GM18861 (cell line): Measurements from ENCODE around the gene CMSS1.
A peak's percentile ranks its signal among the peaks of the same experiment; 100 is the strongest.

Source experiments
- ATAC-seq: cut with Tn5 transposase; IDR thresholded peaks from one replicate; pipeline ENCODE4 v1.9.1; 2021; ENCODE audit not compliant: unreplicated experiment

CMSS1 gene

DNA sequence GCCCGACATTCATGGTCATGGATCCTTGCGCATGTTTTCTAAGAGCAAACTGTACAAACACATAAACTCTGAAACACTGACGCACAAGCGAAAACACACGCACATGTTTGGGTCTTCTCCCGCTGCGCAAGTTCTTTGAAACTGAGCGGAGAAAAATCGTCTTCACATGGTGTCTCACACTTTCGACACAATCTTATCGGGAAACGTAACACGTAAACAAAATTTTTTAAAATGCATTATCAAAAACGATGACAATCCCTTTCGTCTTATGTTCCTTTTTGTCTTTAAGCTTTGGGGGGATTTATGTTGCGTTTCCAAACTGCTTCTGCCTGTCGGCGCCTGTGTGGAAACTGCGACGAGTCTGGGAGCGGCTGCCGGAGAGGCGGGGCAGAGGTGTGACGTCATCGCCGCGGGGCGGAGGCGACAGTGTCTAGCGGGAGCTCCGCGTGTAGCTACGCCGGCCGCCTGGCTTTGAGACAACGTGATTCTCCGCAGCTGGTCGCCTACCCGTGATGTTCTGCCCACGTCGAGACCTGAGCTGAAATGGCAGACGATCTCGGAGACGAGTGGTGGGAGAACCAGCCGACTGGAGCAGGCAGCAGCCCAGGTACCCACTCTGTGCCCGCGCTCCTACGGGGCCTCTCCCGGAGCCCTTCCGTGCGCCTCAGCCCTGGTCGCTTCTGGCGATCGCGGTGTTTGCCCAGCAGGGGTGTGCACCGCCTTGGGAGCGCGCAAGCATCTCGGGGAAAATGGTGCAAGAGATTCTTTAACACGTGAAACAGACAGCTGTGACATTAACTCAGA lies at the start of gene CMSS1:
Gene CMSS1 (plus strand): TSS at position 426 of the 804 bp plus-strand sequence.
- ATAC-seq: peak; percentile 96

DNA sequence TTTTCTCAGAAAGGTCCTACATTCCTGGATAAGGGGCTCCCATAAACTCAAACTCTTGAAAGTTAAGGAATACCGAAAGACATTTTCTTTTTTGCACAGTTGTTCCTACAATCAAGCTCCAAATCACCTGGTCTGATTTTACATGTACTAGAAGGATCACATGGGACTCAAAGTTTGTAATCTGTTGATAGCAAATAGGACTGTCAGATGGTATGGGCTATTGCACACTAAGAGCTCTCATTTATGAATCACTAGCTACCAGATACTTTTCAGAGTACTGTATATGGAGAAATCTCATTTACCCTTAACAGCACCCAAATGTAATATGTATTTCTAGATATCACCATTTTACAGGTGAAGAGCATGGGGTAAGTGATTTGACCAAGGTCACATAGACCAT lies 49.5 kb upstream of the CMSS1 start:
- ATAC-seq: no peak

DNA sequence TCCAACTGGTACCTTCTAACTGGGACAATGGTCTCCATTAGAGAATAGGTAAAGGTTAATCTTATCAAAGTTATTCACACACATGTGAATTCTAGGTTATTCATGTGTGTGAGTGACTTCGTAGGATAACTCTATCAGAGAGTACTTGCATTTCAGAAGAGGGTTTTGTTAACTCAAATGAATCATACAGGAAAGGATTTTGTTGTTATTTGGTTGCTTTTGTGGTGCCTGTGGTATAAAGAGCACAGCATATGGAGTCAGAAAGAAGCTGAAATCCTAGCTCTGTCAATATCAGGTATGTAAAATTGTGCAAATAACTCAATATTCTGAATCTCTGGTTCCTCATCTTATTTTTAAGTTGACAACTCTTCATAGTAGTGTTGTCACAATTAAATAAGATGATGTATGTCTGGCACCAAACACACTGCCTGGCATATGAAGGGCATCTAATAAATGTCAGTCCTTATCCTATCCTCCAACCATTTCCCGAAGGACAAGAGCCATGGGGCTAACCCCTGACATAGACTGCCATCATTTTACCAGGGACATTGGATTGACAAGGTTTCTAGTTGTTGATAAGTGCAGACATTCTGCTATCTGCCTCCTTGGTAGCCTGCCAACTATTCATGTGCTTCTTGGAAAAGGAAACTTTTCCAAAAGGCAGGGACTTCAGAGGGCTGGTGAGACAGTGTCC lies 48.7 kb upstream of the CMSS1 start:
- no peak for ATAC-seq

DNA sequence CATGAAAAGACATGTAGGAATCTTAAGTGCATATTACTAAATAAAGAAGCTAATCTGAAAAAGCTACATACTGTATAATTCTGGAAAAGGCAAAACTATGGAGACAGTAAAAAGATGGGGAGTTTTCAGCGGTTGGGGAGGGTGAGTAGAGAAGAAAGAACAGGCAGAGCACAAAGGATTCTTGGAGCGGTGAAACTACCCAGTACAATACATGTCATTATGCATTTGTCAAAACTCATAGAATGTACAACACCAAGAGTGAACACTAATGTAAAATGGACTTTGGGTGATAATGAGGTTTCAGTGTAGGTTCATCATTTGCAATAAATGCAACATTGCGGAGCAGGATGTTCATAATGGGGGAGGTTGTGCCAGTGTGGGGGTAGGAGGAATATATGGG lies 45.5 kb upstream of the CMSS1 start:
- ATAC-seq: no peak

DNA sequence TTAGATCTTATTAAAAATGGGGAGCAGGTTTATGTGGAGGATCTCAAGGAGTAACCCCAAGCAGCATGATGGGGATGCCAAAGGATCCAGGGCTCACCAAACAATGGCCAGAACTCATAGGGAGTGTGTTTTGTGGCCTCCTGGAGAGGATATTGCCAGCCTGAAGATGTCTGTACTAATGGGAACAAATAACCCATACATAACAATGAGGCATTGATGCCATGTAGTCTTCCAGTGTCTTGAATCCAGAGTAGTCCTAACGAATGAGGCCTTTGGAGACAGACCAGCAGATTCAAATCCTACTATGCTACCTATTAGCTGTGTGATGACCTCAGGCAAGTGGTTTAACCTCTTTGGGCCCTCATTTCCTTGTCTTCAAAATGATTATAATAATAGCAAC lies 45.0 kb upstream of the CMSS1 start:
- no peak for ATAC-seq

DNA sequence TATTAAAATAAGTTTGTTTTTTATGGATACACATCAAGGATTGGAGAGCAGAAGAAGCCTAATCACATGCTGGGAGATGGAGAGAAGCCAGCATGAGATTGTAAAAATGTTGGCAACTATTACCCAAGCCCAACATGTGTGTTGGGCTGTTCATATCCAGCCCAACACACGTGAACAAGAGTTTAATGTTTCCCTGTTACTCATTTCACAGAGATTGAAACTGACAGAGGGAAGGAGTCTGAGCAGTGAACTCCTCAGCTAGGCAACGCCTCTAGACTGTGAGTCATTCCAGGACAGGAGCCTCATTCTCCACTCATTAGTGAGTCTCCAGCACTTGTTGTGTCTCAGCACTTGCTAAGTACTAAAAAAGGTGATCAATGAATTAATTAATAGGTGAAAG lies 43.2 kb upstream of the CMSS1 start:
- peak; percentile 98 for ATAC-seq

DNA sequence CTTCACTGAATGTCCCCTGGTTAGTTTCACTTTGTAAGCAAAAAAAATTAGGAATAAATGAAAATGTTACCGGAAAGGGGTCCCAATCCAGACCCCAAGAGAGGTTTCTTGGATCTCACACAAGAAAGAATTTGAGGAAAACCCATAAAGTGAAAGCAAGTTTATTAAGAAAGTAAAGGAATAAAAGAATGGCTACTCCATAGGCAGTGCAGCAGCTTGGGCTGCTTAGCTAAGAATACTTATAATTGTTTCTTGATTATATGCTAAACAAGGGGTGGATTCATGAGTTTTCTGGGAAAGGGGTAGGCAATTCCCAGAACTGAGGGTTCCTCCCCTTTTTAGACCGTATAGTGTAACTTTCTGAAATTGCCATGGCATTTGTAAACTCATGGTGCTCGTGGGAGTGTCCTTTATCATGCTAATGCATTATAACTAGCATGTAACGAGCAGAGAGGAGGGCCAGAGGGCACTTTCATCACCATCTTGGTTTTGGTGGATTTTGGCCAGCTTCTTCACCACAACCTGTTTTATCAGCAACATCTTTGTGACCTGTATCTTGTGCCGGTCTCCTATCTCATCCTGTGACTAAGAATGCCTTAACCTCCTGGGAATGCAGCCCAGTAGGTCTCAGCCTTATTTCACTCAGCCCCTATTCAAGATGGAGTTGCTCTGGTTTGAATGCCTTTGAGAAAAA lies 41.0 kb upstream of the CMSS1 start:
- no peak for ATAC-seq

DNA sequence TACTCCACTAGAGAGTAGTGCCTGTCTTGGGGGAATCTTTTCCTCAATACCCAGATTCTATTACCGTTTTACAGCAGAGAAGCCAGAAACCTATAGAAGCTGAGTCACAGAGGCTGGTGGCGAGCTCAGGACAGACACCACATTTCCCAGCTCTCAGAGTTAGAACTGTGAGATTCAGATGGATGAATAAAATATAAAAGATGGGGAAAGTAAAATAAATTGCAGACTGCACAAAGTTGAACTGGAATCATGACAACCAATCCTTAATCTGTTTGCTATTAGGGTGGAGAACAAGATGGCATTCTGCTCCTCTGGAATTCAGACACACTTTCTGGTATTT lies 40.5 kb upstream of the CMSS1 start:
- ATAC-seq: no peak

DNA sequence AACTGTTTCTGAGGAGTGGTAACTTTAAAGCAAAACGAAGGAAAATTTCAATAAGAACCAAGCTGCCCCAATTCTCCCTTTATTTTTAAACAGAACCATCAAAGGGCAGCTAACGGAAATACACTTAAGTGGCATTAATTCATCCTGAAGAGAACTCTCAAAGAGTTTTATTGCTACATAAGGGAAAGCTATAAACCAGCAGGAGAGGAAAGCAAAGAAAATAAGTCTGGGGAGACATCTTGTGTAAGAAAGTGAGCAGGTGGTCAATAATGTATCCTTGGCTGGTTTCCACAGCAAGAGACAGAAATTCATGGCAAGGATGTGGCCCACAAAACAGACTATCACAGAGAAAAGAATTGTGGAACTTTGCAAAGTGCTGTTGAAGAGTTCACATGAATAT lies 40.0 kb upstream of the CMSS1 start:
- no peak for ATAC-seq

DNA sequence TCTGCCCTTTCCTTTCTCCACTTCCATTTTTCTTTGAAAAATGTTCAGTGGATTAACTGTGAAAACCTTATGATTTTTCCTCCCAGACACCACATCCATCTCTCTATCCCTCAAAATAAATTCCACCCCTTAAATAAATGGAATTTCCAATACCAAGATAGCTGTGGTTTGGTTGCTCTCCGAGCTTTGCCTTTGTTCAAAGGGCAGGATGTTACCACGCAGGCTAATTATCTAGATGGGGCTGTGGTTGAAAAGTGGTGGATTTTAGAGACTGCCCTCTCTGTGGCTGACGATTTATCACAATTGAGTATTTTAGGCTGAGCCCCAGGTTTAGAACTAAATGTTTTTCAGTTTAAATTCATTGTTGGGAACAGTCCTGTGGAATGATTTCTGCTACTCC lies 36.9 kb upstream of the CMSS1 start:
- ATAC-seq: no peak

DNA sequence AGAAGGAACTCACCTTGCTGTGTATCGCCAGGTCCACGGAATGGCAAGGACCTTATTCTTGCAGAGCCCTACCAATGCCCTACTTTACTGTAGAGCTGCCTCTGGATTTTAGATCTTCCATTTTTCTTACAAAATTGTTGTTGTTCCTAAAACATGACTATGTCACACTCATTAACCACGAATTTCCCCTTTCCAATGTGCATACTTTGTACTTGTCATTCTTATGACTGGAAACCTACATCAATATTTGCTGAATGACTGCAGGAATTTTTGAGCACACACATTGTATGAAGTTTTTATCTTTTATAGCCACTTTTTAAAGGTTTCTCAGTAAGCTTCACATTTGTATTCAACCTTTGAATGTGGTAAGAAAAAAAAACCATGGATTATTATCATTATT lies 35.9 kb upstream of the CMSS1 start:
- ATAC-seq: no peak

DNA sequence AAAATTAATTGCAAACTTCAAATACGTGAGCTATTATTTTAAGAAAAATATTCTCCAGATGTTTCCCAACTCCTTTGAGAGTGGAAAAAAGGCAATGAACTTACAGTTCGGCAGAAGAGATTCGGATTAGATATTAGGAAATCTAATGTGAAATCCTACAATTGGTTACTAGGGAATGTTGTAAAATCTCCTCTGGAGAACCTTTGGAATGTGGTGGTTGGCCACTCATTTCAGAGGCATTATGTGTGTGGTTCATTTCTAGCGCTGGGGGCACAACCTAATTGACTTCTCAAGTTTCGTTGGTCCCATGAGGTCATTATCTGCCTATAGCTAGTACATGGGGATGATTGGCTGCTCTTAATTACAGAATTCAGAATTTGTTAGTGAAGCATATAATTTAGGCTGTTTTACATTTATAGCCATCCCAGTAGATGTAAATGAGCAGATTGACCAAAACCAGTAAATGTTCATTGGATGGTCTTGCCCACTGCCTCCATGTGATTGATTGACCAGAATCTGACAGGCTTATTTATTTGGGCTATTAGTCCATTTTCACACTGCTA lies 34.6 kb upstream of the CMSS1 start:
- no peak for ATAC-seq

DNA sequence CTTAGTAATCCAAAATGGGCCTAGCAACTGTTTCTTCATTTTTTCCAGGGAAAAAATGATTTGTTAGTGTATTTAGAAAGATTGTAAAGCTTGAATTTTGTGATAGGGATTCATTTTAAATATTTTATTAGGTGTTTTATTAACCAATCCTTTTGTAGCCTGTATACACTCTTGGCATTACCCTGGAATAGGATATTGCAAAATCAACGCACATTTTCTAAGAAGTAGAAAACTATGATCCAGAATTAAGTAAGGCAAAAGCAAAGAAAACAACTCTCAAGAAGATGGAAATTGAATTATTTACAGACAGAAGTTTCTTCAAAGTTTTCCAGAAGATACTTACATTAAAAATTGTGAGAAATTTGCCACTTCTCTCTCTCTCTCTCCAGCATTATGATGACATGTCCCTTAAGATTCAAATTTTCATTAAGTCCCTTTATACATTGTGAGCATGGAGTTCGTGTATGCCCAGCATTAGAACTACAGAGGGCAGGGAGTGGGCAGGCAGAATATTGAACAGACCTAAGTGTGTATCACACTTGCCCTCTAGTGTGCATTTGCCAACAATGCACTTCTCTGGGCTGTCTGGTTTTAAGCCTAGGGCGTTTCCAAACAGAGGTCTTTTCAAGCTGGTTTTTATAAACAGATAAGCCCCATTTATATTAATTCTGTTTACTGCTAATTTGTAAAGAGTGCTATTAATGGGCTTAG lies 28.5 kb upstream of the CMSS1 start:
- peak; percentile 94 for ATAC-seq

DNA sequence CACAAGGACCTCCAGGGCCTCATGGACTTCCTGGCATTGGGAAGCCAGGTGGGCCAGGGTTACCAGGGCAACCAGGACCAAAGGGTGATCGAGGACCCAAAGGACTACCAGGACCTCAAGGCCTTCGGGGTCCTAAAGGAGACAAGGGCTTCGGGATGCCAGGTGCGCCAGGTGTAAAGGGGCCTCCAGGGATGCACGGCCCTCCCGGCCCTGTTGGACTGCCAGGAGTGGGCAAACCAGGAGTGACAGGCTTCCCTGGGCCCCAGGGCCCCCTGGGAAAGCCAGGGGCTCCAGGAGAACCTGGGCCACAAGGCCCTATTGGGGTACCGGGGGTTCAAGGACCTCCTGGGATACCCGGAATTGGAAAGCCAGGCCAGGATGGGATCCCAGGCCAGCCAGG lies 23.2 kb upstream of the CMSS1 start:
- no peak for ATAC-seq

DNA sequence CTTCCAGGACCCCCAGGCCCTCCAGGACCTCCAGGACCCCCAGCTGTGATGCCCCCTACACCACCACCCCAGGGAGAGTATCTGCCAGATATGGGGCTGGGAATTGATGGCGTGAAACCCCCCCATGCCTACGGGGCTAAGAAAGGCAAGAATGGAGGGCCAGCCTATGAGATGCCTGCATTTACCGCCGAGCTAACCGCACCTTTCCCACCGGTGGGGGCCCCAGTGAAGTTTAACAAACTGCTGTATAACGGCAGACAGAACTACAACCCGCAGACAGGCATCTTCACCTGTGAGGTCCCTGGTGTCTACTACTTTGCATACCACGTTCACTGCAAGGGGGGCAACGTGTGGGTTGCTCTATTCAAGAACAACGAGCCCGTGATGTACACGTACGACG lies 22.1 kb upstream of the CMSS1 start:
- no peak for ATAC-seq

DNA sequence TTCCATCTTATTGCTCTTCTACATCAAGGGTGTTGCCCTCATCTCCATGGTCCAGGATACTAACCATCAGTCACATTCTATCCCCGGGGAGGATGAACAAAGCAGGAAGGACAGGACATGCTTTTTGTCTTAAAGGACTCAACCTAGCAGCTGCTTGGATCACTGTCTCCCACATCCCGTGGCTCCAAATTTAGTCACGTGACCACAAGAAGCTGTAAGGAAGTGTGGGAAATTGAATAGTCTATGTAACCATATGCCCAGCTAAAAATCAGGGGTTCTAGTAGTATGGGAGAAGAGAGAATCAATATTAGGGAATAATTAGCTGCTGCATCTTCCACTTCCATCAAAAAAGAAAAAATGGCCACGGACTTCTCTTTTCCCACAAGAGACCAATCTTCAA lies 18.2 kb upstream of the CMSS1 start:
- no peak for ATAC-seq

DNA sequence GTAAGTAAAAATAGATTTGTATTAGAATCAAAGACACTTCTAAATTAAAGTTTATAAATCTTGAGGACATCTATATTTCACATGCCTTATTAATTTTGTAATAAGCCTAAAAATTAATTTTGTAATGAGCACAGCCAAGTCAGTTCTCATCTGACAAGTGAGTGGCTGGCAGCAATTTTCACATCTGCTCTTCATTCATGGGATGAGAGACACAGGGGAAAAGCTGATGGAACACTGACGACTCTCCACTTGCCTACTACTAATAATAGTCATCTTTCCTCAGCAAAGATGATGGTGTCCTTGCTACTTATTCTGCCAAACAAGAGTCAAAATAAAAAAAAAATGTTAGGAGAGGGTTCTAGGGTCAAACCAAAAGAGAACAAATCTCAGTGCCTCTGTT lies 14.4 kb upstream of the CMSS1 start:
- no peak for ATAC-seq

DNA sequence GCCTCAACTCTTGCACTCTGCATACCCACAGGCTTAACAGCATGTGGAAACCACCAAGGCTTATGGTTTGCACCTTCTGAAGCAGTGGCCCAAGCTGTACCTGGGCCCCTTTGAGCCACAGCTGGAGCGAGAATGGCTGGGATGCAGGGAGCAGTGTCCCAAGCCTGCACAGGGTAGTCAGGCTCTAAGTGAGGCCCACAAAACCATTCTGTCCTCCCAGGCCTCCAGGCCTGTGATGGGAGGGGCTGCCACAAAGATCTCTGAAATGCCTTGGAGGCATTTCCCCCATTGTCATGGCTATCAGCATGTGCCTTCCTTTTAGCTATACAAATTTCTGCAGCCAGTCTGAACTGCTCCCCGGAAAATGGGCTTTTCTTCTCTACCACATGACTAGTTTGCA lies 12.5 kb upstream of the CMSS1 start:
- no peak for ATAC-seq

DNA sequence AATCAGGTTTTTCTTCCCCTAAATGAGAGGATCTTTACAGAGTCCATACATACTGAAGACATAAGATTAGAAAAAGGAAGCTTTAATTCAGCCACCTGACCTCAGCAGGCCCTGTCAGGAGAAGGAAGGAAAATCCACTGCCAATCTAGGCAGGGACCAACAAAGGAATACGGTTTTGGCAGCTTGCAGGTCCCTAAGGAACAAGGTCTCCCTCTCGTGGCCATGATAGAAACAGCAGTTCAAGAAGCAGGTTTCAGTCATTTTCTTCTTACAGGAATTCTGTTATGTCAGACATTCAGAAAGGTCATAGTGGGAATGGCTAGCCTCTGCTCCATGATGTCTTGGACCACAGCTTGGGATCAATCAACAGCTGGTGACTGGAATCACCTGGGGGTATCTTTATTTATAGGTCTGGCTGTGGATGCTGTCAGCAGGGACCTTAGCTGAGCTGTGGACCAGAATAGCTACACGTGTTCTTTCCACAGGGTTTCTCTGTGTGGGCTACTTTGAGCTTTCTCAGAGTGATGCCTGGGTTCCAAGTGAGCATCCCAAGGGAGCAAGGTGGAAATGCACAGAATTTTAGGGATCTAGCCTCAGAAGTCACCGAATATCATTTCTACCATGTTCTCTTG lies 9.4 kb upstream of the CMSS1 start:
- no peak for ATAC-seq

DNA sequence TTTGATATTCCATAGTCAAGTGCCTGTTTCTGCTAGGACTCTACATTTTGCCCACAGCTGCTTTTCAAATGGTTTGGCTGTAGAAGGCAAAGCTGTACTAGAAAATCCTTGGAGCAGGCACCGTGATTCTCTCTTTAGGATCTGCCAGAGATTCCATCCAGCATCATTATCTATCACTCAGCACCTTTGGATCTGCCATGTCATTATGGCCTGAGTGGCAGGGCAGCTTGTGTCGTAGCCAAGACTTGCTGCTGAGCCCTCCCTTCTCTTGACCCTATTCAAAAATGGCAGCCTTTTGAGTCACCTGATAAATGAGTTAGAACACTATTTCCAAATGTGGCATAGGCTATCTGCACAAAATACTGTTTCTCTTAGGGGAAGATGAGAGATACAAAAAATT lies 8.1 kb upstream of the CMSS1 start:
- no peak for ATAC-seq

DNA sequence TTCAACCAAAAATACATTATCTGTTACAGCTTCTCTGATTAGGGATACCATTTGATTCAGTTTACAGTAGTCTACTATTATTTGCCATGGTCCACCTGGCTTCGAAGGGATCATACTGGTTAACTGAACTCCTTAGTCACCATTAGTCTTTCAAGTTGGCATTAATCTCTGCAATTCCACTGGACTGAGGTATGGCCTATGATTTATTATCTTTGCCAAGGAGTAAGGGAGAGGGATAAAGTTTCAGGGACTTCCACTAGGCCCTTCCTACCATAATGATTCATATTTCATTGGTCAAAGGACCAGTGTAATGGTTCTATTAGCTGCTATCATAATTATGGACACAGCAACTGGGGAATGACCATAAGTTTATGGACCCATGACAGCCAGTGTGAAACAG lies 7.3 kb upstream of the CMSS1 start:
- no peak for ATAC-seq
